AG04450 (cell line): ENCODE data around the gene BOD1L2. TPM values are rescaled to one million over a fixed set of nuclear protein-coding genes. Genes with fewer than 3 reads are reported as not detected.

Experiments
- CTCF ChIA-PET: fragments of 300-600, 350-600 bp; formaldehyde crosslinking; extraction: SDS; loops from one replicate; lab custom pipeline; 2022; ENCODE audit warnings: antibody characterized with exemption, inconsistent platforms; lab: Charles Lee
- POLR2A ChIA-PET: fragments of 350-600 bp; formaldehyde crosslinking; extraction: SDS; loops from one replicate; lab custom pipeline; 2021; ENCODE audit warnings: antibody characterized with exemption, inconsistent platforms; lab: Yijun Ruan, JAX
- DNase-seq: peaks from one replicate; pipeline ENCODE4 v3.0.0-alpha.2; 2011; ENCODE audit warnings: low read depth, low spot score
- H3K27ac ChIP-seq: one replicate; pipeline ENCODE4 v1.5.1; 2012; ENCODE audit warnings: low read depth, low read length, control low read depth
- H3K27me3 ChIP-seq: one replicate; pipeline ENCODE4 v1.6.0; 2012; ENCODE audit warnings: low read length; ENCODE audit not compliant: control insufficient read depth, insufficient read depth
- H3K4me3 ChIP-seq: 2 replicates; pipeline ENCODE4 v1.5.1; 2011; ENCODE audit warnings: mild to moderate bottlenecking, low read depth, low read length, control low read depth
- H3K9me3 ChIP-seq: 2 replicates; pipeline ENCODE4 v1.5.1; 2012; ENCODE audit warnings: low read length; ENCODE audit not compliant: control insufficient read depth, insufficient read depth
- polyA plus RNA-seq: library from polyadenylated mRNA; depleted of rRNA; stranded (reverse); fragments of >200 nt; gene quantifications from 2 replicates; pipeline ENCODE4 v1.2.3, GENCODE V29; 2011; rRNA removed
- TF ChIP-seq, protein P1 (sequence below): IDR thresholded peaks from 2 replicates; pipeline ENCODE4 v1.5.1; 2011; ENCODE audit warnings: low read depth, low read length, control low read depth, inconsistent platforms

BOD1L2 gene
- polyA plus RNA-seq, 1 experiment = not detected

GRCh38 chr18:57197261-57197660, 50.4 kb downstream of the BOD1L2 start:
- DNase-seq = no peak
- H3K9me3 ChIP-seq = no peaks in the 10 kb centered on the region
- peaks cover 2% of the 10 kb centered on the region for H3K27me3 ChIP-seq
- TF ChIP-seq, protein P1, sequence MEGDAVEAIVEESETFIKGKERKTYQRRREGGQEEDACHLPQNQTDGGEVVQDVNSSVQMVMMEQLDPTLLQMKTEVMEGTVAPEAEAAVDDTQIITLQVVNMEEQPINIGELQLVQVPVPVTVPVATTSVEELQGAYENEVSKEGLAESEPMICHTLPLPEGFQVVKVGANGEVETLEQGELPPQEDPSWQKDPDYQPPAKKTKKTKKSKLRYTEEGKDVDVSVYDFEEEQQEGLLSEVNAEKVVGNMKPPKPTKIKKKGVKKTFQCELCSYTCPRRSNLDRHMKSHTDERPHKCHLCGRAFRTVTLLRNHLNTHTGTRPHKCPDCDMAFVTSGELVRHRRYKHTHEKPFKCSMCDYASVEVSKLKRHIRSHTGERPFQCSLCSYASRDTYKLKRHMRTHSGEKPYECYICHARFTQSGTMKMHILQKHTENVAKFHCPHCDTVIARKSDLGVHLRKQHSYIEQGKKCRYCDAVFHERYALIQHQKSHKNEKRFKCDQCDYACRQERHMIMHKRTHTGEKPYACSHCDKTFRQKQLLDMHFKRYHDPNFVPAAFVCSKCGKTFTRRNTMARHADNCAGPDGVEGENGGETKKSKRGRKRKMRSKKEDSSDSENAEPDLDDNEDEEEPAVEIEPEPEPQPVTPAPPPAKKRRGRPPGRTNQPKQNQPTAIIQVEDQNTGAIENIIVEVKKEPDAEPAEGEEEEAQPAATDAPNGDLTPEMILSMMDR = no peak
- ChIA-PET CTCF (no interaction called here), POLR2A (no interaction called here)
- H3K27ac ChIP-seq = no peak overlapping the region
- no peak overlapping the region for H3K4me3 ChIP-seq

DNA sequence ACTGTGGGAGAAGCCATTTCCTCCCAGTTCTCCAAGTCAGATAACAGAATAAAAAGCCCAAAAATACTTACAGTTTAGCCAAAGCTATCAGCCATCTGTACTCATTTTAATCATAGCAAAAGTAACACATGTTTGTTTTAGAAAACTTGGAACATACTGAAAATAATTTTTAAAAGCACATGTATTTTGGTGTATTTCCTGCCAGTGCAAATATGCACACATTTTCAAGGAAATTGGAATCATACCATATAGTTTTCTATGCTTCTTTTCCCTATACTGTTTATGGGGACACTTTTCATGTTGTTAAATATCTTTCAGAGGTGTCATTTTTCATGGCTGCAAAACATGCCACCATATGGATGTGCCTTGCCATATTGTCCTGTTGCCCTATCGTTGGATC, 51.2 kb downstream of the BOD1L2 start:
- CTCF ChIA-PET = no interaction called here
- TF ChIP-seq, protein P1 = no peak
- no peak overlapping the region for H3K27ac ChIP-seq
- H3K9me3 ChIP-seq = no peaks in the 10 kb centered on the region
- no peak overlapping the region for H3K4me3 ChIP-seq
- DNase-seq = no peak
- POLR2A ChIA-PET = no interaction called here
- peaks cover 2% of the 10 kb centered on the region for H3K27me3 ChIP-seq

Other genes with a start within 250 kb of the BOD1L2 start
- gene ST8SIA3, start 205.5 kb downstream of the BOD1L2 start, polyA plus RNA-seq = not detected in 2 replicates